Transverse colon (tissue), 4 donors: ENCODE results near the gene RYR3. TPM values are rescaled to one million over a fixed set of nuclear protein-coding genes. Genes with fewer than 3 reads are reported as not detected.

Source experiments
- DNase-seq: peaks from one replicate; pipeline ENCODE4 v3.0.0-alpha.2; 2019
- H3K27ac ChIP-seq, 4 donors: fragments of 200-600 bp; sonication (generic); 2 replicates each; pipeline ENCODE4 v1.5.1; 2016 to 2018; ENCODE audit warnings: inconsistent platforms in 4 of 4
- H3K27me3 ChIP-seq: fragments of 200-600 bp; sonication (generic); 2 replicates; pipeline ENCODE4 v1.5.1; 2017; ENCODE audit warnings: inconsistent platforms
- H3K36me3 ChIP-seq, 4 donors: fragments of 200-600 bp; sonication (generic); 2 replicates each; pipeline ENCODE4 v1.5.1; 2017 to 2019; ENCODE audit warnings: inconsistent platforms in 4 of 4
- H3K4me1 ChIP-seq, 4 donors: fragments of 200-600 bp; sonication (generic); 2 replicates each; pipeline ENCODE4 v1.5.1; 2017 to 2020; ENCODE audit warnings: inconsistent platforms in 4 of 4
- H3K4me3 ChIP-seq, 4 donors: fragments of 200-600 bp; sonication (generic); 1 replicate in 1 of 4; 2 replicates in 3 of 4; pipeline versions ENCODE4 v1.5.1 to v1.6.1; 2017 to 2019; ENCODE audit warnings: inconsistent platforms in 4 of 4
- H3K9me3 ChIP-seq, 2 donors: fragments of 200-600 bp; sonication (generic); 2 replicates each; pipeline ENCODE4 v1.5.1; 2017 to 2019; ENCODE audit warnings: inconsistent platforms in 2 of 2
- CTCF ChIP-seq, 5 experiments: fragments of 200-600 bp in 3 of 5; fragments of 450-650 bp in 2 of 5; sonication (generic) in 3 of 5; IDR thresholded peaks; 1 replicate in 2 of 5; 2 replicates in 3 of 5; pipeline ENCODE4 v1.5.1; 2016 to 2017; ENCODE audit warnings: antibody characterized with exemption in 5 of 5, inconsistent platforms in 3 of 5, mild to moderate bottlenecking in 2 of 5, moderate library complexity in 1 of 5
- EP300 ChIP-seq: sonication (generic); formaldehyde crosslinking; IDR thresholded peaks from one replicate; pipeline ENCODE4 v1.6.1; 2017; ENCODE audit warnings: antibody characterized with exemption, low read depth
- POLR2A ChIP-seq: fragments of 450-650 bp; IDR thresholded peaks from one replicate; pipeline ENCODE4 v1.6.1; 2016; ENCODE audit warnings: antibody characterized with exemption, mild to moderate bottlenecking, moderate library complexity
- POLR2AphosphoS5 ChIP-seq, 3 donors: sonication (generic); formaldehyde crosslinking; IDR thresholded peaks; one replicate each; pipeline ENCODE4 v1.6.1; 2016; ENCODE audit warnings: antibody characterized with exemption in 3 of 3
- WGBS, 2 donors: methylation state at CpG; one replicate each; pipeline ENCODE4 v1.1.5; 2018; ENCODE audit warnings: low coverage in 1 of 2; 5-methylcytosine and 5-hydroxymethylcytosine counted together
- in situ Hi-C, 4 donors: fragments of 200-750 bp; cut with MboI; loops; one replicate each; pipeline versions ENCODE4 v1.15.0 to v1.15.1; 2017; ENCODE audit warnings: low sequenced_read_pairs in 3 of 4, low pct_ligation_motif_present in 1 of 4, low pct_unique_long_range_greater_than_20kb in 1 of 4
- intact Hi-C: fragments of 100-400 bp; cut with DNase I; formaldehyde crosslinking; loops from one replicate; pipeline ENCODE4 v1.15.1; 2023; ENCODE audit warnings: low total_unique reads
- total RNA-seq, 4 donors: library from RNA; depleted of rRNA; stranded (reverse); fragments of >200 nt; gene quantifications; one replicate each; pipeline ENCODE4 v1.1.0, GENCODE V29; 2016

The RYR3 gene
- total RNA-seq, 4 donors from 2014 or later: 0.96 to 9.7 (median 5.4) TPM

DNA sequence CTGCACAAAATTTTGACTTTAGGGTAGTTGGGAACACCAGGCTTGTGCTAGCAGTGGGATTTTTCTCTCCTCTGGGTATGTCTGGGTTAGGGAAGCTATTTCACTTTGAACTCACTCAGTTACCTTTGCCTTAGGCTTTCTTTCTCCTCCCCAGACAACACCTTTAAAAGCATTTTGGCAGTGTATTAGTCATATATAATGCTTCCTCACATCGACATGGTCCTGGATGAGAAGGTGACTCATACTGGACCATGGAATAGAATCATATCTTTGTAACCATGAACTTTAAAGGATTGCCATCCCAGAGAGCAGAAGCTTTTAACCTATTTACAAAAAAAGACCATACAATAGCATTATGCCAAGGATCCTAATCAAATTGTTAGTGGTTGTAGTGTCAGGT is 2.7 kb downstream of the RYR3 start:
- Histone ChIP-seq H3K27ac (no peak overlapping the region), H3K9me3 (no peaks in the 10 kb centered on the region), H3K36me3 (no peaks in the 10 kb centered on the region), H3K27me3 (peaks cover 40% of the 10 kb centered on the region), H3K4me1 (no peaks in the 10 kb centered on the region), H3K4me3 (no peak overlapping the region)
- intact Hi-C loops: no loop called here
- WGBS, 2 donors: 40 to 46% methylated on average over 1 of the region's 1 CpG
- in situ Hi-C loops: no loop called here
- no peak for DNase-seq
- TF ChIP-seq POLR2AphosphoS5 (IDR thresholded peaks at IDR 0.05): no peak
- no peak for TF ChIP-seq EP300
- TF ChIP-seq POLR2A: no peak
- no peak for TF ChIP-seq CTCF (IDR thresholded peaks at IDR 0.05)

DNA sequence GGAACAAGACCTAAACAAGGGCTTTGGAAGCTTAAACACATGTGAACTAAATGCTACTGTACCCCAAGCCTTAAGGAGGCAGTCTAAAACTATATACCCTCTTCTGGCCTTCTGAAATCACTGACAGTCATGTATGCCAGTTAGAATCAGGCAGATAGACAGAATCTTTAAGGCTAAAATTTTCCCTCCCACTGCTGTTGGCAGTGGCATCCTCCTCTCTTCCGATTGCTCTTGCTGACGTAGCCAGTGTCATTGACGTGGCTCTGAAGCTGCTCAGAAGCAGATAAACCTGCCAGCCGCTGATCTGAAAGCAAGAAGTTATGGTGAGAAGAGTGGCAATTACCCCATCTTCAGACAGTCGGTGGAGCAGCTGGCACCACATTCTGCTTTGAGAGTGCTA is 3.3 kb downstream of the RYR3 start:
- no peak for DNase-seq
- WGBS, 2 donors: 86 to 87% methylated on average over 5 of the region's 5 CpGs
- no peaks in the 10 kb centered on the region for H3K36me3 ChIP-seq
- H3K27ac ChIP-seq: no peak overlapping the region
- H3K27me3 ChIP-seq: peaks cover 38% of the 10 kb centered on the region
- in situ Hi-C loops (no loop called here), intact Hi-C loops (no loop called here)
- TF ChIP-seq CTCF (IDR thresholded peaks at IDR 0.05) (no peak), POLR2A (no peak), EP300 (no peak), POLR2AphosphoS5 (IDR thresholded peaks at IDR 0.05) (no peak)
- no peaks in the 10 kb centered on the region for H3K9me3 ChIP-seq
- no peak overlapping the region for H3K4me3 ChIP-seq
- no peaks in the 10 kb centered on the region for H3K4me1 ChIP-seq

GRCh38 chr15:33315044-33315443 is 4.3 kb downstream of the RYR3 start:
- in situ Hi-C loops: no loop called here
- 85% methylated on average over 7 of the region's 7 CpGs; no CpG with 5 or more reads in 1 of the 2 donors for WGBS, 2 donors
- TF ChIP-seq EP300 (no peak), CTCF (IDR thresholded peaks at IDR 0.05) (no peak), POLR2A (no peak), POLR2AphosphoS5 (IDR thresholded peaks at IDR 0.05) (no peak)
- no peaks in the 10 kb centered on the region for H3K36me3 ChIP-seq
- H3K9me3 ChIP-seq: no peaks in the 10 kb centered on the region
- H3K27me3 ChIP-seq: peaks cover 28% of the 10 kb centered on the region
- intact Hi-C loops: no loop called here
- no peaks in the 10 kb centered on the region for H3K4me1 ChIP-seq
- DNase-seq: no peak
- no peak overlapping the region for H3K27ac ChIP-seq
- no peak overlapping the region for H3K4me3 ChIP-seq

DNA sequence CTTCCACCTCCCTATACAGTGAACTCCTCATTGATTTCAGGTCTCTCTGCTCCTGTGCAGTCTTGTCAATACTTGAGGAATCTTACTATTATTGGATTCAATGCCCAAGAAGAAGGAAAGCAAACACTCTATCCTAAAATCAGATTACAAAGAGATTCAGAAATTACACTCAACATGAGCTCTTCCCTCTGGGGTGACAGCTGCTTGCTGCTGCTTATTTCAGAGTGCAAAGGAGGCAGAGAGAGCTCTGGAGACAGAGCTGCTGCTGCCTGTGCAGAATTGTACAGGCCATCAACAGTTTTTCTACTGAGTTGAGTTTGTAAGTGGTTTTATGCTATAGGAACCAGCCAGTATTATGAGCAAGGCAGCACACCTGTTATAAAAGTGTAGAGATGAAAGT is 7.1 kb downstream of the RYR3 start:
- no peak overlapping the region for H3K27ac ChIP-seq
- H3K4me1 ChIP-seq: no peaks in the 10 kb centered on the region
- in situ Hi-C loops (no loop called here), intact Hi-C loops (no loop called here)
- DNase-seq: no peak
- no peaks in the 10 kb centered on the region for H3K36me3 ChIP-seq
- no peaks in the 10 kb centered on the region for H3K9me3 ChIP-seq
- TF ChIP-seq POLR2A: no peak
- TF ChIP-seq CTCF (IDR thresholded peaks at IDR 0.05): no peak
- TF ChIP-seq POLR2AphosphoS5 (IDR thresholded peaks at IDR 0.05): no peak
- no peak for TF ChIP-seq EP300
- no peak overlapping the region for H3K4me3 ChIP-seq
- H3K27me3 ChIP-seq: peaks cover 2% of the 10 kb centered on the region
